Activated CD8-positive, alpha-beta T cell treated with anti-CD3 and anti-CD28 coated beads for 36 hours (primary cell): ENCODE measurements around the gene DRAM2. TPM values are rescaled to one million over a fixed set of nuclear protein-coding genes. Genes with fewer than 3 reads are reported as not detected.

ENCODE experiments used
- ATAC-seq: fragments of 200-7000 bp; cut with Tn5 transposase; one replicate; pipeline ENCODE4 v1.10.0; 2021; ENCODE audit warnings: mild to moderate bottlenecking, moderate library complexity
- CTCF ChIA-PET: fragments of 350-600 bp; sonication (Branson Sonifier 250); formaldehyde crosslinking; loops from one replicate; lab custom pipeline; 2021; ENCODE audit warnings: antibody characterized with exemption; lab: Charles Lee
- POLR2A ChIA-PET: fragments of 350-600 bp; sonication (Branson Sonifier 250); formaldehyde crosslinking; loops from one replicate; lab custom pipeline; 2021; ENCODE audit warnings: antibody characterized with exemption; lab: Charles Lee
- DNase-seq: peaks from one replicate; pipeline ENCODE4 v3.0.0-alpha.2; 2020
- H3K27ac Mint-ChIP-seq: one replicate; pipeline ENCODE4 v1.8.0; 2021; ENCODE audit warnings: mild to moderate bottlenecking, mixed read lengths
- H3K27me3 Mint-ChIP-seq: one replicate; pipeline ENCODE4 v1.8.0; 2021; ENCODE audit warnings: mixed read lengths
- H3K36me3 Mint-ChIP-seq: one replicate; pipeline ENCODE4 v1.8.0; 2021; ENCODE audit warnings: low read depth, mixed read lengths
- H3K4me1 Mint-ChIP-seq: one replicate; pipeline ENCODE4 v1.8.0; 2021; ENCODE audit warnings: low read depth, mixed read lengths
- H3K4me3 Mint-ChIP-seq: one replicate; pipeline ENCODE4 v1.8.0; 2021; ENCODE audit warnings: mild to moderate bottlenecking, moderate library complexity, mixed read lengths
- H3K9me3 Mint-ChIP-seq: one replicate; pipeline ENCODE4 v1.8.0; 2021; ENCODE audit warnings: mixed read lengths
- intact Hi-C: fragments of 100-400 bp; cut with micrococcal nuclease; formaldehyde crosslinking; loops from one replicate; pipeline ENCODE4 v1.10.0; 2022
- total RNA-seq, 2 experiments: library from RNA; stranded (reverse); gene quantifications; one replicate each; pipeline ENCODE4 v1.2.3, GENCODE V29; 2021
- TF ChIP-seq, protein P1 (sequence below): fragments of 200-600 bp; IDR thresholded peaks from one replicate; pipeline ENCODE4 v1.8.0; 2022; ENCODE audit warnings: antibody characterized with exemption, mild to moderate bottlenecking

The DRAM2 gene
- total RNA-seq, 2 experiments from 2014 or later, result 27.5 to 37.2 TPM

DNA sequence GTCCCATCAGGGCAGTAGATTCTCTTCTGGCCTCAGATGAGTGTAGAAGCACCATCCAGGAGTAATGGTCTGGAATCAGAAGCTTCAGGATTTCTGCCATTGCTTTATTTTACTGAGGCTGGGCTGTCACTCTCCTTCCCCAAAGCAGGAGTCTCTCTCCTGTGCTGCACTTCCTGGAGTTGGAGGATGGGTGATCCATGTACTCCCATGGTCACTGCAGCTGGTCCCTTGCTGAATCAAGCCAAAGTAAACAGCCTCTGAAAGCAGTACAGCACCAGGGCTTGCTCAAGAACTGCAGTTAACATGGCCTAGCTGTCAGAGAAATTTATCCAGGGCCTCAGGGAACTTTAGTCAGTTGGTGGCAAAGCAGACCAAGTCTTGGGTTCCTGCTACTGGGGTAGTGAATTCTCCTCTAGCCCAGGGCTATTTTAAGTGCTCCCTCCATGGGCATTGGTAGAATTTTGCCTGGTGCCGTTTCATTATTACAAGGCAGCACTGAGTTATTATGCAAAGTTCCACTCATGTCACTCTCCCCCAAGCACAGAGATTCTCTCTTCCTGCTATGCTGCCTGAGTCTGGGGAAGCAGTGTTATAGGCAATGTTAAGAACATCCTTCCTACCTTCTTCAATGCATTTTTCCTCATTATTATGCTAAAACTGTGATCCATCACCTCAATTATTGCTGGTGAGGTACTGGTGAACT is 29.5 kb downstream of the DRAM2 start:
- ATAC-seq, result no peak
- H3K27ac Mint-ChIP-seq, result no peak overlapping the region
- no peaks in the 10 kb centered on the region for H3K27me3 Mint-ChIP-seq
- intact Hi-C loops, result no loop called here
- peaks cover 11% of the 10 kb centered on the region for H3K36me3 Mint-ChIP-seq
- H3K4me1 Mint-ChIP-seq, result no peaks in the 10 kb centered on the region
- peaks cover 8% of the 10 kb centered on the region for H3K9me3 Mint-ChIP-seq
- POLR2A ChIA-PET, result no interaction called here
- TF ChIP-seq, protein P1, sequence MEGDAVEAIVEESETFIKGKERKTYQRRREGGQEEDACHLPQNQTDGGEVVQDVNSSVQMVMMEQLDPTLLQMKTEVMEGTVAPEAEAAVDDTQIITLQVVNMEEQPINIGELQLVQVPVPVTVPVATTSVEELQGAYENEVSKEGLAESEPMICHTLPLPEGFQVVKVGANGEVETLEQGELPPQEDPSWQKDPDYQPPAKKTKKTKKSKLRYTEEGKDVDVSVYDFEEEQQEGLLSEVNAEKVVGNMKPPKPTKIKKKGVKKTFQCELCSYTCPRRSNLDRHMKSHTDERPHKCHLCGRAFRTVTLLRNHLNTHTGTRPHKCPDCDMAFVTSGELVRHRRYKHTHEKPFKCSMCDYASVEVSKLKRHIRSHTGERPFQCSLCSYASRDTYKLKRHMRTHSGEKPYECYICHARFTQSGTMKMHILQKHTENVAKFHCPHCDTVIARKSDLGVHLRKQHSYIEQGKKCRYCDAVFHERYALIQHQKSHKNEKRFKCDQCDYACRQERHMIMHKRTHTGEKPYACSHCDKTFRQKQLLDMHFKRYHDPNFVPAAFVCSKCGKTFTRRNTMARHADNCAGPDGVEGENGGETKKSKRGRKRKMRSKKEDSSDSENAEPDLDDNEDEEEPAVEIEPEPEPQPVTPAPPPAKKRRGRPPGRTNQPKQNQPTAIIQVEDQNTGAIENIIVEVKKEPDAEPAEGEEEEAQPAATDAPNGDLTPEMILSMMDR, result no peak
- no peak for DNase-seq
- CTCF ChIA-PET, result no interaction called here
- H3K4me3 Mint-ChIP-seq, result no peak overlapping the region

DNA sequence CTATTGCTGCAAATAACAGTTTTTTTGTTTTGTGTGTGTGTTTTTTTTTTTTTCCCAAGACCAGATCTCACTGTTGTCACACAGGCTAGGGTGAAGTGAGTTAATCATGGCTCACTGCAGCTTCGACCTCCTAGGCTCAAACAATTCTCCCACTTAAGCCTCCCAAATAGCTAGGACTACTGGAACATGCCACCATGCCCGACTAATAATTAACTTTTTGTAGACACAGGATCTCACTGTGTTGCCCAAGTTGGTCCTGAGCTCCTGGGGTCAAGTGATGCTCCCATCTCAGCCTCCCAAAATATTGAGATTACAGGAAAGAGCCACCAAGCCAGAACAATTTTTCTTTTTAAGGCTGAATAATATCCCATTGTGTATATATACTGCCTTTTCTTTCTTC is 34.9 kb downstream of the DRAM2 start:
- DNase-seq, result no peak
- ChIA-PET POLR2A (no interaction called here), CTCF (interaction anchor here (0.8 kb wide), 1 partner anchor 13 kb away, joined by 3 read pairs; no protein-coding TSS in a partner anchor)
- H3K27me3 Mint-ChIP-seq, result no peaks in the 10 kb centered on the region
- peaks cover 20% of the 10 kb centered on the region for H3K9me3 Mint-ChIP-seq
- TF ChIP-seq, protein P1, result no peak
- H3K36me3 Mint-ChIP-seq, result peaks cover 2% of the 10 kb centered on the region
- no peaks in the 10 kb centered on the region for H3K4me1 Mint-ChIP-seq
- ATAC-seq, result no peak
- intact Hi-C loops, result no loop called here
- H3K27ac Mint-ChIP-seq, result no peak overlapping the region
- H3K4me3 Mint-ChIP-seq, result no peak overlapping the region

DNA sequence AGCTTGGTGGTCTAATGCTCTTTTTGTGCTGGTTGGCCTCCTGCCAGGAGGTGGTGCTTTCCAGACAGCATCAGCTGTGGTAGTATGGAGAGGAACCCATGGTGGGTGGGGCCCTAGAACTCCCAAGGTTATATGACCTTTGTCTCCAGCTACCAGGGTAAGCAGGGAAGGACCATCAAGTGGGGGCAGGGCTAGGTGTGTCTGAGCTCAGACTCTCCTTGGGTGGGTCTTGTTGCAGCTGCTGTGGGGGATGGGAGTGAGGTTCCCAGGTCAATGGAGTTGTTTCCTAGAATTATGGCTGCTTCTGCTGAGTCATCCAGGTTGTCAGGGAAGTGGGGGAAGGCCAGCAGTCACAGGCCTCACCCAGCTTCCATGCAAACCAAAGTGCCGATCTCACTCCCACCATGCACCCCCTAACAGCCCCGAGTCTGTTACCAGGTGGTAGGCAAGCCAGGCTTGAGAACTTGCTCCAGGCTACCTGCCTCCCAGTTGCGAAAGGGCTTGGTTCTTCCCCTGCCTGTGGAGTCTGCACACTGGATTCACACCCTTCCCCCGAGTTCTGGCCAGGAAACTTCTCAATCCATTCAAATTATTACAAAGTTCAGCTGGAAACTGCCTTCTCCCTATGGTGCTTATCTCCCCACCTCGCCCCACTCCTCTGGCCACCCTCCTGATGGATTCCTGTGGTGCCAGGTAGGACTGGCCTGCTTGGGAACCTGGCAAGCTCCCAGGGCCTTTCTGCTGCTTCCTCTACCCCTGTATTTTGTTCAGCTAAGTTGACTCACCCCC is 37.8 kb downstream of the DRAM2 start:
- intact Hi-C loops, result no loop called here
- no peaks in the 10 kb centered on the region for H3K36me3 Mint-ChIP-seq
- no peak overlapping the region for H3K27ac Mint-ChIP-seq
- peaks cover 22% of the 10 kb centered on the region for H3K9me3 Mint-ChIP-seq
- TF ChIP-seq, protein P1, result no peak
- no peak for DNase-seq
- CTCF ChIA-PET, result interaction anchor here (0.6 kb wide), 1 partner anchor 54 kb away, joined by 3 read pairs; no protein-coding TSS in a partner anchor
- no peaks in the 10 kb centered on the region for H3K4me1 Mint-ChIP-seq
- H3K27me3 Mint-ChIP-seq, result no peaks in the 10 kb centered on the region
- H3K4me3 Mint-ChIP-seq, result no peak overlapping the region
- POLR2A ChIA-PET, result no interaction called here
- ATAC-seq, result no peak

DNA sequence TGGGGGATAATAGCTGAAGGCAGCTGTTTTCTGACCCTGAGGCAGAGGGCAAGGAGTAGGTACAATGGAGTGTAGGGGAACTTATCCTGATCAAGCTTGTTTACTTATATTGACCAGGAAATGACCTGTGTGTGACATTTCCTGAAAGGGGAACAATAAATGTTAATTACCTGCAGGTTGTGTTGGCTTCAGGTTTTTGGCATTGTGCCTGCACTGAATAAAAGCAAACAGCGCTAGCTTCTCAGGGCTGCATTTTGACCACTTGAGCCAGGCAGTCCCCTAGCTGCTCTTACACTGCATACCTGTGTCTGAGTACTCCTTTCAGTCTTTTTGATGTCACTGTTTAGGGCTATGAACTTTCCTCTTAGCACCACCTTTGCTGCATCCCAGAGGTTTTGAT is 40.6 kb downstream of the DRAM2 start:
- POLR2A ChIA-PET, result no interaction called here
- no peak for ATAC-seq
- Mint-ChIP-seq H3K4me3 (no peak overlapping the region), H3K9me3 (peaks cover 28% of the 10 kb centered on the region), H3K36me3 (no peaks in the 10 kb centered on the region), H3K27me3 (no peaks in the 10 kb centered on the region), H3K27ac (no peak overlapping the region), H3K4me1 (no peaks in the 10 kb centered on the region)
- intact Hi-C loops, result no loop called here
- no peak for DNase-seq
- TF ChIP-seq, protein P1, result no peak
- CTCF ChIA-PET, result interaction anchor here (0.8 kb wide), 1 partner anchor 26 kb away, joined by 3 read pairs; no protein-coding TSS in a partner anchor
